Activated CD4-positive, CD25-positive, alpha-beta regulatory T cell treated with anti-CD3 and anti-CD28 coated beads, Interleukin-2, amount 50 U/mL, for 16 hours (primary cell): ENCODE data around the gene LHX4.

Source experiments
- DNase-seq: peaks from one replicate; pipeline ENCODE4 v3.0.0-alpha.2; 2020; ENCODE audit warnings: low read depth, low spot score

The LHX4 gene

DNA sequence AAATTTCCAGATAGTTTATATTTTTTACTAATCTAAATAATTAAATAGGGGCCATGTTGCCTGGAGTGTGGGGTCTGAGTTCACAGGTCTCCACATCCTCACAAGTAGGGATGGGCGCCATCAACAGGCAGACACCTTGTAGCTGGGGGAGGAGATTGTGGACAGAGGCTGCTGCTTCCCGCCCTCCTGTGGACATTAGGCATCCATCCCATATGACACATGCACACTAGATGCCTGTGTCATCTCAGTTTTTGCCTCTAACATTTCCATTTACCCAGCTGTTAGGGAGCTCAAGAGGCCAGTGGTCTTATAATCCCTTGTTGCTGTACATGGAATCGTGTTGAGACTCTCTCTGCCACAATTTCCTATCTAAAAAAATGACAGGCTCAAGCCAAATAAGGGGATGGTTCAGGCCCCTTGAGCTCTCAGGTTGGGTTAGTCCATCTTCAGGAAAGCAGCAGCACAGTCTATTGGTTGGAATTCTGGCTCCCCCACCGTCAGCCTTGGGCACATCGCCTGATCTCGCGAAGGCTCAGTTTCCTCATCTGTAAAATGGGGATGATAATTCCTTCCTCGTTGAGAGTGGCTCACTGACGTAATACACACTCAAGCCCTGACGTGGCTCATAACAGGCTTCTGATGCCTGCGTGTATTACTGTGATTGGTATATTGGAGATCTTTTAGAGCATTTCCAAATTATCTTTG, 13.6 kb downstream of the LHX4 start:
- no peak for DNase-seq

DNA sequence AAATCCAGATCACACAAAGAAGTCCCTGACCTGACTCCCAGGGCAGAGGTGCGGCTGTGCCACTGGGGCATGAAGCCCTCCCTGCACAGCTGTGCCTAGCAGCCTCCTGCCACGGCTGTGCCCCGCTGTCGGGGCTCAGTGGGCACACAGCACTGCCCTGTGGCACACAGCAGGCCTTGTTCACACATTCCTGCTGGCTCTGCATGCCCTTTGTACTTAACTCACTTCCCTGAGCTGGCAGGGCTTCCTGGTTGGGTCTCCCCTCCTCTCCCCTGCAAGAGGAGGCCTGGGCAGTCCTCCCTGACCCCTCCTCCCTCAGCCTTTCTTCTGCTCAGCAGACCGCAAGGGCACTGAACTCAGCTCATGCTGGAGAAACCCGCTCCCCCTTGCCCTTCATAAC, 14.8 kb downstream of the LHX4 start:
- no peak for DNase-seq

DNA sequence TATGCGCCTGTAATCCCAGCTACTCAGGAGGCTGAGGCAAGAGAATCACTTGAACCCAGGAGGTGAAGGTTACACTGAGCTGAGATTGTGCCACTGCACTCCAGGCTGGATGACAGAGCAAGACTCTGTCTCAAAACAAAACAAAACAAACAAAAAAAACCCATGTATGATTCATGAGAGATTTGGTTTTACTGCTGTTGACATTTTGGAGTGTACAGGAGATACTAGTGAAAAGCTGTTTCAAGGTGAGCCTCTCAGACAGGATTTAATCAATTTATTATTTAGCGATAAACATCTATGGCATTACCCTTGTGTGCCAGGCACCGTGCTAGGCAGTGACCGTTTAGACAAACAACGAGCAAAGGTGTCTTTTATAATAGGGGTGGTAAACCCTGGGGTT, 16.5 kb downstream of the LHX4 start:
- DNase-seq = no peak

DNA sequence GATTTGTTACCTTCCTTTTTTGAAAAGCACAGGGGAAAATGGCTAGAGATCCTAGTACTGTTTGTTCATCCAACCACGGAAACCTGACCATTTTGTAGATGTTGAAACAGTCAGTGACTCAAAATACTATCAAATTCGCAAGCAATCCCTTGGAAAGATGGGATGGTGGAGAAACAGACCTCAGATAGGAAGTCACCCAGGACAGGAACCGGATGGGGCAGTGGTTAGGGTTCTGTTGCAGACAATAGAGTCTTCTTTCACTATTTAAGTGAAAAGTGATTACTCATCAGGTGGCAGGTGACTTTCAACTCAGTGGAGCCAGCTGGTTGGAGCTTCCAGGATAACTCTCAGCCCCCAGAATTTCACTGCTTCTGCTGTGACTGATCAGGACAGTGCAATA, 17.0 kb downstream of the LHX4 start:
- DNase-seq = no peak

DNA sequence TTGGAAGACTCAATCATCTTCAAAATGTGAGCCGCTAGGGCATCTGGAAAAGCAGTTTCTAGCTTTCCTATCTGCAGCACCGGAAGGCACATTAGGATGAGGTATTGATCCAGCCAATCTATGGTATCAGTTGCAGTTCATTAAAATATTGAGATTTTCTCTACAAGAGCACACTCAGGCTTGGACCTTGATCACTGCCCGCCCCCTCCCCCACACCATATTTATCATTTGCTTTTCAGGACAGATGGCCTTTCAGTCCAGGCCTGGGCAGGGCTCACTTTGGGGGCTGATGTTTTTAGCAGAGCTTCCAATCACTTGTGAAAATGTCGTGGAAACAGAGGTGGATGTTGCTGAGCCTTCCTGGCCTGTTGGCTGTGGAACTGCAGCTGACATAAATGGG, 17.5 kb downstream of the LHX4 start:
- no peak for DNase-seq

DNA sequence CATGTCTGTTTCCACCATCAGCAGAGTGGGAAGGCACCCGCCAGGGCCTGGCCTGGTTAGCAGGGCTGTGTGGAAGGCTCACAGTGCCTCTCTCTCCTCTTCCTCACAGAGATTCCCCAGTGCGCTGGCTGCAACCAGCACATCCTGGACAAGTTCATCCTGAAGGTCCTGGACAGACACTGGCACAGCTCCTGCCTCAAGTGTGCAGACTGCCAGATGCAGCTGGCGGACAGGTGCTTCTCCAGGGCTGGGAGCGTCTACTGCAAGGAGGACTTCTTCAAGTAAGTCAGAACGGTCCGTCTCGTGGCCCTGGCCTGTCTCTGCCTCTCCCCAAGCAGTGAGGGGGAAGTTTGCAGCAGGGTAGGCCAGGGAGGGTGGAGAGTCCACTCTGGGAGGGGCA, 18.1 kb downstream of the LHX4 start:
- no peak for DNase-seq

DNA sequence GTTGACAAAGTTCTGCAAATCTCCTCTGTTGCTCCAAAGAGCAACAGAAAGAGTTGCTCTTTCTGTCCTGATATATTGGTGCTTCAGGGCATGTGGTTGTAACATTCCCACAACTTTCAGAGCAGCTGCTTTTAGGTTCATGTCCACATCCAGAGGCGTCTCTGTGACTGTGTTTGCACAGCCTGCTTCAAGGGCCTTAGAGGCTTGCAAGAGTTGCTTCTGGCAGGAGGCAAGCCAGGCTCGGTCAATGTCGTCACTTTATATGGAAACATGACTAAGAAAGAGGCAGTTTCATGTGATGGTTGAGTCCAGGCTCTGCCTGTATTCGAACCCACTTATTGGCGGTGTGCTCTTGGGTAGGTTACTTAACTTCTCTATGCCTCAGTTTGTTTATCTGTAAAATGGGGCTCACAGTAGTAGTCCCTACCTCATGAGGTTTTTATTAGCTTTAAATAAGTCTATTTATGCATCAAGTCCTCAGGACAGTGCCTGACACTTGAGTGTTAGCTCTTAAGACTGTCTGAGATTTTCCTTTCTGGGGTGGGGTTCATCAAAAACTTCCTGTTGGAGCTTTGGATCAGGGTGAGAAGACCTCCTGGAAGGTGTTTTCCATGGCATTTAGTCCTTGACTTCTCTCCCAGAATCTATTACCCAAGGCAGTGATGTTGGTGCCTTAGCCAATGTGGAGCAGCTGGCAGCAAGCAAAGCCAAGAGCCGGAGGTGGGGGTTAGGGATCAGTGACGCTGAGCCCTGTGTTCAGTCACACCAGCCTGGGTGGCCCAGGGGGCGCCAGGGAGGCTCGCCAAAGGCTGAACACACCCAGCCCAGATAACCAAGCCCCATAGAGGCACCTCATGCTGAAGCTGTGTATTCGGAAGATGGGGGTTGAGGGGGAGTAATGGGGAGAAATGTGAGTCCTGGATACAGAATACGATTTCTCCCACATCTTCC, 18.9 kb downstream of the LHX4 start:
- DNase-seq = no peak

DNA sequence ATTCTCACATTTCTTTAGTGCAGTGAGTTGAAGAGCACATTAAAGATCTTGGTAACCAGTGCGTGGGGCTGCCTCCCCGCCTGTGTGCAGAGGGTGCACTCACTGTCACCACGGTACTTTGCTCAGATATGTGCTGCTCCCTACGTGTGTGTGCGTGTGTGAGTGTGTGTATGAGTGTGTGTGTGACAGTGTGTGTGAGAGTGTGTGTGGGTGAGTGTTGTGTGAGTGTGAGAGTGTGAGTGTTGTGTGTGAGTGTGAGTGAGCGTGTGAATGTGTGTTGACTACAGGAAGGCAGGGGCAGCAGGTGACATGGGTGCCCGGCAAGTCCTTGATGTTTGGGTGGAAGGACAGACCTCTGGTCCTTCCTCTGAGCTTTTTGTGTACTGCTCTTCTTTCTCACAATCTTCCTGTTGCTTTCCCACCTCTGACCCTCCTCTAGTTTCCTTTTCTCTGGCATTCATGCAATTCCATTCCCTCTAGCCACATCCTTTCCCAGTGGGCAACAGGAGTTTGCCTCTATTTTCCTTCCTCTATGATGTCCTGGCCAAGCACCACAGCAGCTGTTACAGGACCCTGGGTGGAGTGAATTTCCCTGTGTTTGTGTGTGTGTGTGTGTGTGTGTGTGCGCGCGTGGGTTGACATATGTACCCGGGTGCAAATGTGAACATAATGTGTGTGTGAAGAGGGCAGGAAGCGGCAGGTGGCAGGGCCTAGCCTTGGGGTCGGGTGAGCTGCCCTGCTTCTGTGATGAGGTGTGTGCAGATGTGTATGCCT, 19.8 kb downstream of the LHX4 start:
- no peak for DNase-seq

DNA sequence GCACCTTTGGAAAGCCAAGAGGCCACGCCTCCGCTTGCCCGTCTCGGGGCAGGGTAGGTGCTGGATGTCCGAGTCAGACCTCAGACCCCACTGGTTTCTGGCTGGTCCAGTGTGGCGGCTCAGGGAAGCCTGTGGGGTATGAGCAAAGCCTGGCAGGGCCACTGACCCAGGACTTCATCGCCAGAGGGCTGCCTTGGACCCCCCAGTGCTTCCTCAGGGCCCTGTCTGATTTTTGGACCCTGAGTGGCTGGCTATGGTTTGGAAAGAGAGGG, 20.4 kb downstream of the LHX4 start:
- DNase-seq = no peak

DNA sequence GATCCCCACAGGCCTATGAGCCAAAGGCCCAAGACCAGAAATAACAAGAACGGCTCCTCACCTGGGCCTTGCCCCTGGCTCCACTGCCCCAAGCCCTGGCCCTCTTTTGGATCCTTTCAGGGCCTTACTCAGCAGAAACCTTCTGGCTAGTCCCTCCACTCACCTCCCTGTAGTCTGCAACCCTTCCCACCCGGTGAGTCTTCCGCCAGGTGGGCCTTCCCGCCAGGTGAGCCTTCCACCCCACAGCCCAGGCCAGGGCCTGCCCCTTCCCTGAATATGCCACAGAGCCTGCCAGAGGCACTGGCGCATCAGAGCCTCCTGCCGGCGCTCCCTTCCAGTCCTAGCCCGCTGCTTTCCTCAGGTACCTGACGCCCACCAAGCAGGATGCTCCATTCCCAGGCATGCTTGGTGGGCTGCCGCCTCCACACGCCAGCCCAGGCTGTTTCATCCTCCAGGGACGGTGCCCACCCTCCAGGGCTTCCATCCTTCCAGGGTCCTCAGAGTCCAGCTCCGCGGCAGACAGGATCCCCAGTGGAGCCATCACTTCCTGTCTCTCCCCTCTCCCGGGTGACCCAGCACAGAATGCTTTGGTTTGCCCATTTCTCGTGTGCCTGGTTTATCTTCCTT, 20.9 kb downstream of the LHX4 start:
- DNase-seq = no peak

DNA sequence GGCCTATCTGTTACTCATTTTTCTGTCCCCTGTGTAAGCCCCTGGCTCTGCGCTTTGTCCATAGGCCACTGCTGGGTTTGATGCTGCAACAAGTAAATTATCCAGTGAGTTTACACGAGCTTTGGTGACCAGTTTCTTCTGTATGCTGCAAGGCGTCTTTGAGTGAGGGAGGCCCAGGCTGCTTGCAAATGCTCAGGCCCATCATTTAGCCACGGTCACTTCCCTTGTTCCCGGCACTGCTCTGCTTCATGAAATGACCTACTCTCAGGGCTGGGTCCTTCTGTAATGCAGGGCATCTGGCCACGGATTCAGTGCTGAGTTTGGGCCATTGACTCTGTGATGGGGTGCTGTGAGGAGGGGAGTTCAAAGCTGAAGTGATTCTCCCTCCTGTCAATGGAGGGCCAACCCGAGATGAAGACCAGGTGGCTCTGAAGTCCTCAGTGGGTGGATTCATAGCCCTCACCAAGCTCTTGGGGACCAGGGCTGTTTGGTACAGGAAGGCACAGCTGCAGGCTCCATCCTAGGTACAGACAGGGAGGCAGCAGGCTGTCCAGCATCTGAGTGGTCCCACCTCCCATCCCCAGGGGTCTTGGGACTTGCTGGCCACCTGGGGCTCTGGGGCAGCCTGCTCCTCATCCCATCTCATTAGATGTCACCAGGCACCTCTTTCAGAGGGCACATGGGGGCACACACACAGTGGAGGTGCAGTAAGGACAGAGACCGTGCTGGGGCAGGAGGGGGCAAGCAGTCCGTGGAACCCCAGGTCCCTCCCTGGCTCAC, 21.7 kb downstream of the LHX4 start:
- DNase-seq = no peak

DNA sequence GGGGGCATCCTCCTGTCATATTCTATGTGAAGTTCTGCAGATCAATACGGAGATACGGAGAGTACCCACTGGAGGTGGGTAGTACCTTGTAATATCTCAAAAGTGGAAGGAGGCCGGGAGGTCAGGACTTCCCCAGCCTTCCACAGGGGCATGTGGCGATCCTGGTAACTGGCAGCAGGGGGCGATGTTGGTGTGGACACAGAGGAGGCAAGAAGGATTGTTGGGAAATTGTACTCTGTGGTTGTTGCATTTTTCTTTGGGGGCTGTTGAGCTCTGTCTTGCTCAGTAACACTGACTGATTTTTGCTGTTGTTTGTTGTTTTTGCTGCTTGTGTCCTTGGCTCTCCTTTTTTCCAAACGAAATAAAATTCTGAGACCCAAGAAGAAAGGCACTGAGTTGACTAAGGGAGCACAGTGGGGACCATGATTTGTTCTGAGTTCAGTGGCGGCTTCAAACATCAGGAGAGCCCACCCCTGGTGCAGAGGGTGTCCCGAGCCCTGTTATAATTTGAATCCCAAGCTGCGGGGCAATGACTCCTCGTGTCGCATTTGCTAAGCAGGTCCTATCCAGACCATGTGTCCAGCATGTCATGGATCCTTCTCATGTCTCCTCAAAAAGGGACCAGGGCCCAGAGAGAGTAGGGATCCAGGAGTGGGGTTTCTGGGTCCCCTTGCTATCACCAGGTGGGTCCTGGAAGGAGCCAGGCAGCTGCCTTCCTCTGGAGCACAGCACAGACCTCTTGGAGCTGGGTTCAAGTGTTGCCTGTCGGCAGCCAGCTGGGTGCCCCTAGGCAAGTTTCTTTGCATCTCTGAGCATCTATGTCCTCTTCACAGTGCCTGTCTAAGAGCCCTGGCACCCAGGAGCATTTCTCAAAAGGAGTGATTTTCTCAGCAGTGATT, 22.8 kb downstream of the LHX4 start:
- DNase-seq = peak; percentile 35

DNA sequence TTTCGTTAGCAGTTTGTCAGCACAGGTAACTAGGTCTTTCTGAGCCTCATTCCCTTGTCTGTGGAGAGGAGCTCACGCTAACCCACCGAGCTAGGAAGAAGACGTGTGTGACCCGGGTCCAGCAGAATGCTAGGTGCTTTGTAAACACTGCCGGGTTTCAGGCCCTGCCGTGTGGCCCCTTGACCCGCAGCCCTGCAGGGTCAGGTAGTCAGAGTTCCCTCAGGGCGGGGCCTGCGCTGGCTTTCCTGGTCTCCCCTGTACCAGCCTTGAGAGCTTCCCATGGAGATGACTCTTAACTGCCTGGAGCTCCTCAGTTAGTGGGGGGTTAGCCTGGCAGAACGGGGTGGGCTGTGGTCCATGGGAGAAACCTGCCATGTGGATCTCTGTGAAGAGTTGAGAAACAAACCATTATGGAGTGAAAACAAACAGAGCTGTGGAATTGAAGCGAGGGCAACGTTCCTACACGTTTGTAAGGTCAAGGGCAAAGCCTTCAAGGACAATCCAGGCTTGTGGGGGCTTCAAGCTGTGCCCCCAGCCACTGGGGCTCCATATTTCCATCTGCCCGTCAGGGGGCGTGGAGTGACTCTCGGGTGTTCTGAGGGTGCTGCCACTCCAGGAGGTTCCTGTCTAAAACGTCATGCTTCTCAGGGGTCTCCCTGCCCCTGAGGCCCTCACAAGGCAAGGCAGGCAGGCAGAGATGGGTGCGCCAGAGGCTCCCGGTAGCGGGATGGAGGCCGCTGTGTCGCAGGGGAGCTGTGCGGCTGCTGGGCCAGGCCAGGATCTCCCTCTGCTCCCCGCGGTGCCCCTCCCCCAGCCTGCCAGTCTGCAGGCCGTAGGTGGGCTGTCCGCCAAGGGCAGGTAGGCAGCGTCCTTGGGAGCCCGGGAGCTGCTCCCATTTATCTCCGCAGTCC, 23.8 kb downstream of the LHX4 start:
- DNase-seq = no peak

DNA sequence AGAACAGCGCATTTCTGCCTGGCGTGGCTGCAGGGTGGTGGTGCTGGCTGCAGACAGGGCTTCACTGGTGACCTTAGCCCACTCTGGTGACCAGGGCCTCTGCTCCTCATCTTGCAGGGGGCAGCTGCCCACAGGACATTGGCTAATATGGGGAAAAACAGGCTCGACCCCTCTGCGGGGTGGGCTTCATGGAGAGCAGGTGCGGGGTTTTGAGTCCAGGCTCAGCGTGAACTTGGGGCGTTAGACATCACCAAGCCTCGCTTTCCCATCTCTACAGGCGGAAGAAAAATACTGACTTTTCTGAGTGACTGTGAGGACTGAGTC, 24.4 kb downstream of the LHX4 start:
- no peak for DNase-seq

DNA sequence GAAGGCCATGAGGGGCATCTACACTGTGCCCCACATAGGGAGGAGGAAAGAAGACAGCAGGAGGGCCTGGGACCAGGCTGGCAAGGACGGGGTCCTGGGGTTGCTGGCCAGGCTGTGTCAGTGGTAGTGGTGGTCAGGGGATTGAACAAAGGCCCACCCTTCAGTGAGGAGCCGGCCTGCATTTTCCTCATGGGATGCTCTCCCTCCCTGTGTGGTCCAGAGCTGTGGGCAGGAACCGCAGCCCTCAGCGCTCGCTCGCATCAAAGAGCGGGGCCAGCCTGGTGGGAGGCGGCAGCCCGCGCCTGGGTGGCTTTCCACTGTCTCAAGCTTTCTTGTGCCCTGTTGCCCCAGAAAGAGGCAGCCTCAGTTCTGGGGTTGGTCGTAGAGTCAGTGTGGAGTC, 24.8 kb downstream of the LHX4 start:
- no peak for DNase-seq

DNA sequence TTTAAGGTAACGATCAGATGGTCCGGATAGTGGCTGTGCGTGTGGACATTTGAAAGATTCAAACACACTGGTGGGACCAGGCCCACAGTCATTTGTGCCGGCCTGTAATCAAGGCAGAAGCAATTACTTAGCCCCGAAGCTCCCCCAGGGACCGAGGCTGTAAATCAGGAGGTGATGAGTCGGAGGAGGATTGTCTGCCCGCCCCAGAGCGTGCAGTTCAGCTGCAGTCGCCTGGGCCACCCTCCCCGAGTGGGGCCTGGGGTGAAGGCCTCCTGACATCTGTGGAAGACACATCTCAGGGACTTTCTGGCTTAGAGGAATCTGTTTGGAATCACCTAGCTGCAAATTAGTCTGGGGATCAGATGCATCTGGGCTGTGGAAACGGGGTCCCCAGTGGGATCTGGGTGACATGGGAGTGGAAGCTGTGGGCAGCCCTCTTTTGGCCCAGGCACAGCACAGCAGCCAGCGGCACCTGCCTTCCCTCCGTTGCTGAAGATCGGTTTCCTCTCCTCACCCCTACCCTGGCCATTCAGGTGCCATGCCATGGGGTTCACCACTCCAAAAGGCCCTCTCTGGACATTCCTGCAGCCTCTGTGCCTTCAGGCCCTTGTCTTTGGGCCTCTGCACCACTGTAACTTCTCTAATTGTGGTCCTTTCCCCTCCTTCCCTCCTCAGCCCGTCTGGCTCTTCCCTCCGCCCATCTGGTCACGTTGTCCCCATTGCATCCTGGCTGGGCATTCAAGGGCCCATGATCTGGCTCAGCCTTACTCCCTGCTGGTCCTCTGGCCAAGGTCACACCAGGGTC, 25.7 kb downstream of the LHX4 start:
- DNase-seq = no peak

DNA sequence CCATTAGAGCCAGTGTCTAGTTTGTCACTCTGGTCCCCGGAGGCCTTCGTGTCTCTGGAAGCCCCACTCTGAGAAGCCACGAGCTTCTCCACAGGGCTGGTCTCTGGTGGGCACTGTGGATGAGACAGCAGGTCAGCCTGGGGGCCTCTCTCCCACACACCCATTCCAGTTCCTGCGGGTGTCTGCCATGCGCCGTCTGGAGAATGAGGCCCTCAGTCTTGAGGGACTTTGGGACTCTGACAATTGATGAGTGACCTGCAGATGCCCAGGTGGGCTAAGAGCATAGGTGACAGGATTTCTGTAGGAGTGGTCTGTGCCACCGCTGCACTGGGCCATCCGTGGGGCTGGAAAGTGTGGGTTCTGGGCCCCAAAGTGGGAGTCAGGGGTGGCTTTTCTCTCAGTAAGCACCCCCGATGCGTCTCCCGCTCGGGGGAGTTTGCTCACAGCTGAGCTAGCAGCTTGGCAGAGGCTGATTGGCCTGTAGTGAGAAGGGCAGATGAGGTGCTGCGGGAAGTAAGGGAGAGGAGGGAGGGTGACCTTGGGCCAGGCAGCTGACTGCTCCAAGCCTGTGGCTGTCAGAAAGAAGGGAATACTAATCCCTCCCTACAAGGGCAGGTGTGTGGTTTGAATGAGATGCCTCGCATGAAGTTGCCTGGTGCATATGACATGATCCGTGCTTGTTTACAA, 26.4 kb downstream of the LHX4 start:
- DNase-seq = no peak

DNA sequence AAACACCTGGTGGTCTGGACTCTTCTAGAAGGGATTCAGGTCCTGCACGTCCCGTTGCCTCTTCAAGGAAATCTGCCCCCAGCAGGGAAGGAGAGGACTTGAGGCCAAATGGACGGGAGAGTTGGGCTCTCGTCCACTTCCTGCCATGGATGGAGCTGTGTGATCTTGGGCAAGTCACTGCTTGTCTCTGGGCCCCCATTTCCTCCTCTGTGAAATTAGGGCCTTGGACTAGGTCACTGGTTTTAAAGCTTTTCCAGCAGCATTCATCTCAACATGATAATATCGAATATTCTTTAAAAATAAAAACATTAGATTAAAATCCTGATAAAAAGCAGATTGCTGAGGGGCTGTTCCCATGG, 26.9 kb downstream of the LHX4 start:
- DNase-seq = no peak
